Measurements from ENCODE around the gene TTLL8.

- TF ChIP-seq RXRA (IDR thresholded peaks at IDR 0.05): no peak
- TF ChIP-seq RAD21 (IDR thresholded peaks at IDR 0.05): no peak
- TF ChIP-seq CTCF (IDR thresholded peaks at IDR 0.05; ENCODE audit: low read depth, low read length, missing input control): no peak
- no peak for TF ChIP-seq ZBTB33 (IDR thresholded peaks at IDR 0.05)
- no peak for TF ChIP-seq JUND (IDR thresholded peaks at IDR 0.05)
- no peak for TF ChIP-seq REST (IDR thresholded peaks at IDR 0.05)
Observed at GRCh38 chr22:50058906-50059880, 1.1 kb upstream of the TTLL8 start.
